DND-41 (cell line): Measurements from ENCODE around the gene MAP3K8.

ENCODE experiments used
- EZH2 ChIP-seq: IDR thresholded peaks from 3 replicates; pipeline ENCODE4 v1.6.1; 2012; ENCODE audit warnings: borderline replicate concordance, low read depth, mild to moderate bottlenecking, moderate library complexity, low read length, inconsistent platforms; ENCODE audit not compliant: severe bottlenecking
- TF ChIP-seq, protein P1 (sequence below): IDR thresholded peaks from 2 replicates; pipeline ENCODE4 v1.5.1; 2012; ENCODE audit warnings: borderline replicate concordance, low read length, moderate library complexity, mild to moderate bottlenecking; ENCODE audit not compliant: poor library complexity, severe bottlenecking; ENCODE audit errors: extremely low read depth

DNA sequence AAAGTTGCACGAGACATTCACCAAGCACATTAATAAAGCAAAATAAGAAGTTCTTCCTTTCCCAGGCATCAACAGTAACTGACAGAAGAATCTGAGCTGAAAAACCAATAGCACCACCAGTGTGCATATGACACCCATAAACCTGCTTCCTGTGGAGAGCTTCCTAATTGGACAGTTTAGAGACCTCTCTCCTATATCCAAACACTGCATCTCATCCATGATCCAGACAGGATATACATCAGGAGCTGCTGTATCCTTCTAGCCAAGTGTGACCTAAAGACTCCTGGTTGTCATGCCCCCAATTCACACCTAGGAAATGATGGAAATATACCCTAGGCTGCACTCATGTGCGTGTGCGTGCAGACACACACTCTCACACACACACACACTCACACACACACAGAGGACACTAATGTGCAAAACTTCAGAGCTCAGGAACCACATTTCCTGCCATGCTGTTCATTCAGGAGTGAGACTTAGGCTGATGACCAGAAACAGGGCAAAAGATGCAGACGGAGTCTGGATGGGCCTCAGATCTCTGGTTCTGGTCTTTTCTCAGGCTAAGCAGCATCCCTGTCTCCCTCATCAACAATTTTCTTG, 58.0 kb downstream of the MAP3K8 start:
- TF ChIP-seq, protein P1, sequence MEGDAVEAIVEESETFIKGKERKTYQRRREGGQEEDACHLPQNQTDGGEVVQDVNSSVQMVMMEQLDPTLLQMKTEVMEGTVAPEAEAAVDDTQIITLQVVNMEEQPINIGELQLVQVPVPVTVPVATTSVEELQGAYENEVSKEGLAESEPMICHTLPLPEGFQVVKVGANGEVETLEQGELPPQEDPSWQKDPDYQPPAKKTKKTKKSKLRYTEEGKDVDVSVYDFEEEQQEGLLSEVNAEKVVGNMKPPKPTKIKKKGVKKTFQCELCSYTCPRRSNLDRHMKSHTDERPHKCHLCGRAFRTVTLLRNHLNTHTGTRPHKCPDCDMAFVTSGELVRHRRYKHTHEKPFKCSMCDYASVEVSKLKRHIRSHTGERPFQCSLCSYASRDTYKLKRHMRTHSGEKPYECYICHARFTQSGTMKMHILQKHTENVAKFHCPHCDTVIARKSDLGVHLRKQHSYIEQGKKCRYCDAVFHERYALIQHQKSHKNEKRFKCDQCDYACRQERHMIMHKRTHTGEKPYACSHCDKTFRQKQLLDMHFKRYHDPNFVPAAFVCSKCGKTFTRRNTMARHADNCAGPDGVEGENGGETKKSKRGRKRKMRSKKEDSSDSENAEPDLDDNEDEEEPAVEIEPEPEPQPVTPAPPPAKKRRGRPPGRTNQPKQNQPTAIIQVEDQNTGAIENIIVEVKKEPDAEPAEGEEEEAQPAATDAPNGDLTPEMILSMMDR, result no peak
- no peak for TF ChIP-seq EZH2
